GM23338 (cell line): ENCODE measurements around the gene PIKFYVE. TPM values are rescaled to one million over a fixed set of nuclear protein-coding genes. Genes with fewer than 3 reads are reported as not detected.

Source experiments
- ATAC-seq: fragments of 200-7000 bp; cut with Tn5 transposase; 3 replicates; pipeline ENCODE4 v1.9.1; 2020
- DNase-seq: peaks from one replicate; pipeline ENCODE4 v3.0.0-alpha.2; 2015; ENCODE audit warnings: low spot score
- H2AFZ ChIP-seq: fragments of 200-600 bp; sonication (generic); 2 replicates; pipeline ENCODE4 v1.8.0; 2016; ENCODE audit warnings: antibody characterized with exemption, mild to moderate bottlenecking, moderate library complexity
- H3F3A ChIP-seq: fragments of 200-600 bp; sonication (generic); replicated peaks from 2 replicates; pipeline ENCODE4 v1.8.0; 2017; ENCODE audit warnings: antibody characterized with exemption, mixed run types, low read depth
- H3K27ac ChIP-seq: fragments of 200-600 bp; sonication (generic); 2 replicates; pipeline ENCODE4 v1.6.1; 2016; ENCODE audit warnings: low read depth
- H3K27me3 ChIP-seq: fragments of 200-600 bp; sonication (generic); 2 replicates; pipeline ENCODE4 v1.8.0; 2016; ENCODE audit warnings: mild to moderate bottlenecking, mixed run types, moderate library complexity; ENCODE audit not compliant: insufficient read depth
- H3K36me3 ChIP-seq: fragments of 200-600 bp; sonication (generic); 2 replicates; pipeline ENCODE4 v1.8.0; 2016; ENCODE audit warnings: mild to moderate bottlenecking; ENCODE audit not compliant: insufficient read depth
- H3K4me1 ChIP-seq: fragments of 200-600 bp; sonication (generic); 2 replicates; pipeline ENCODE4 v1.8.0; 2016; ENCODE audit warnings: mild to moderate bottlenecking, moderate library complexity; ENCODE audit not compliant: insufficient read depth
- H3K4me2 ChIP-seq: fragments of 200-600 bp; sonication (generic); 2 replicates; pipeline ENCODE4 v1.7.1; 2017; ENCODE audit warnings: mixed run types
- H3K4me3 ChIP-seq: fragments of 200-600 bp; sonication (generic); 2 replicates; pipeline ENCODE4 v1.6.1; 2016; ENCODE audit warnings: mixed run types
- H3K79me2 ChIP-seq: fragments of 200-600 bp; sonication (generic); replicated peaks from 2 replicates; pipeline ENCODE4 v1.8.0; 2017; ENCODE audit warnings: mild to moderate bottlenecking; ENCODE audit not compliant: insufficient read depth
- H3K9me2 ChIP-seq: fragments of 200-600 bp; sonication (generic); 2 replicates; pipeline ENCODE4 v1.8.0; 2017; ENCODE audit not compliant: insufficient read depth
- H4K20me1 ChIP-seq: fragments of 200-600 bp; sonication (generic); replicated peaks from 2 replicates; pipeline ENCODE4 v1.8.0; 2017; ENCODE audit warnings: mild to moderate bottlenecking; ENCODE audit not compliant: insufficient read depth
- H3K27ac Mint-ChIP-seq: 2 replicates; pipeline ENCODE4 v1.8.0; 2020; ENCODE audit warnings: inconsistent platforms, mild to moderate bottlenecking, moderate library complexity, mixed read lengths
- H3K27me3 Mint-ChIP-seq: 3 replicates; pipeline ENCODE4 v1.8.0; 2022; ENCODE audit warnings: low read depth, mild to moderate bottlenecking, moderate library complexity, mixed read lengths, inconsistent platforms; ENCODE audit not compliant: insufficient read depth, poor library complexity
- H3K36me3 Mint-ChIP-seq: 3 replicates; pipeline ENCODE4 v1.8.0; 2021; ENCODE audit warnings: low read depth, mild to moderate bottlenecking, inconsistent platforms, moderate library complexity, mixed read lengths
- H3K4me1 Mint-ChIP-seq: 3 replicates; pipeline ENCODE4 v1.8.0; 2020; ENCODE audit warnings: mild to moderate bottlenecking, inconsistent platforms, mixed read lengths
- H3K4me3 Mint-ChIP-seq: 3 replicates; pipeline ENCODE4 v1.8.0; 2021; ENCODE audit warnings: moderate library complexity, mild to moderate bottlenecking, inconsistent platforms, mixed read lengths
- H3K9me3 Mint-ChIP-seq: 3 replicates; pipeline ENCODE4 v1.8.0; 2020; ENCODE audit warnings: moderate library complexity, mild to moderate bottlenecking, inconsistent platforms, mixed read lengths
- CREB1 ChIP-seq: fragments of 250-450 bp; sonication (Bioruptor Pico); IDR thresholded peaks from 2 replicates; pipeline ENCODE4 v1.5.0; 2020; ENCODE audit warnings: low read depth, mild to moderate bottlenecking, moderate library complexity
- CTCF ChIP-seq, 2 experiments: fragments of 200-600 bp in 1 of 2; sonication (generic) in 1 of 2; conservative IDR thresholded peaks; 2 replicates each; pipeline versions ENCODE4 v1.5.1 to v1.6.1; 2016 to 2017; ENCODE audit warnings: antibody characterized with exemption in 2 of 2, low read depth in 2 of 2, mild to moderate bottlenecking in 2 of 2, moderate library complexity in 1 of 2
- ETS1 ChIP-seq: IDR thresholded peaks from 2 replicates; pipeline ENCODE4 v1.6.1; 2016; ENCODE audit warnings: antibody characterized with exemption
- EZH2 ChIP-seq: fragments of 200-600 bp; sonication (generic); IDR thresholded peaks from one replicate; pipeline ENCODE4 v1.8.0; 2017; ENCODE audit warnings: antibody characterized with exemption, mild to moderate bottlenecking, low read depth; ENCODE audit not compliant: unreplicated experiment
- EZH2phosphoT487 ChIP-seq: fragments of 200-600 bp; sonication (generic); IDR thresholded peaks from one replicate; pipeline ENCODE4 v1.8.1; 2018; ENCODE audit warnings: antibody characterized with exemption; ENCODE audit not compliant: unreplicated experiment
- JUNB ChIP-seq: IDR thresholded peaks from one replicate; pipeline ENCODE4 v1.6.1; 2016; ENCODE audit warnings: antibody characterized with exemption; ENCODE audit not compliant: unreplicated experiment
- NANOG ChIP-seq: IDR thresholded peaks from 2 replicates; pipeline ENCODE4 v1.6.1; 2016; ENCODE audit warnings: antibody characterized with exemption, borderline replicate concordance
- POLR2AphosphoS5 ChIP-seq: IDR thresholded peaks from 2 replicates; pipeline ENCODE4 v1.6.1; 2016; ENCODE audit warnings: antibody characterized with exemption, low read depth
- REST ChIP-seq: IDR thresholded peaks from one replicate; pipeline ENCODE4 v1.6.1; 2018; ENCODE audit warnings: antibody characterized with exemption; ENCODE audit not compliant: unreplicated experiment
- STAT1 ChIP-seq: IDR thresholded peaks from one replicate; pipeline ENCODE4 v1.6.1; 2016; ENCODE audit warnings: antibody characterized with exemption; ENCODE audit not compliant: unreplicated experiment
- ZNF114 ChIP-seq: fragments of 250-450 bp; sonication (Bioruptor Pico); IDR thresholded peaks from 2 replicates; pipeline ENCODE4 v1.5.0; 2020; ENCODE audit warnings: mild to moderate bottlenecking, moderate library complexity
- ZNF331 ChIP-seq: fragments of 250-450 bp; sonication (Bioruptor Pico); IDR thresholded peaks from 2 replicates; pipeline ENCODE4 v1.5.0; 2020; ENCODE audit warnings: low read depth, mild to moderate bottlenecking, moderate library complexity
- polyA plus RNA-seq: library from polyadenylated mRNA; unstranded; fragments of >200 nt; fragmentation: Nextera tagmentation; extraction: Ambion mirVana; gene quantifications from 2 replicates; pipeline ENCODE4 v1.2.1, GENCODE V29; 2016
- total RNA-seq: library from RNA; depleted of rRNA; stranded (reverse); fragments of >200 nt; shearing (Covaris generic); gene quantifications from 2 replicates; pipeline ENCODE4 v1.2.3, GENCODE V29; 2014
- TF ChIP-seq, protein P1 (sequence below): fragments of 250-450 bp; sonication (Bioruptor Pico); IDR thresholded peaks from 2 replicates; pipeline ENCODE4 v1.5.0; 2020; ENCODE audit warnings: mild to moderate bottlenecking, moderate library complexity

Gene PIKFYVE
- total and polyA plus RNA-seq, 2 experiments from 2014 or later, result 15.1 to 48.0 TPM

GRCh38 chr2:208245746-208246145 lies 20.3 kb upstream of the PIKFYVE start:
- Histone ChIP-seq H3K4me1 (no peaks in the 10 kb centered on the region), H3K36me3 (peaks cover 86% of the 10 kb centered on the region), H3K27ac (no peak overlapping the region), H3F3A (peaks cover 10% of the 10 kb centered on the region; the same call in 1 of the 2 replicates), H3K4me3 (no peak overlapping the region), H3K9me2 (no peaks in the 10 kb centered on the region), H3K4me2 (no peak overlapping the region), H4K20me1 (no peaks in the 10 kb centered on the region), H2AFZ (no peak overlapping the region), H3K79me2 (peaks cover 22% of the 10 kb centered on the region), H3K27me3 (no peaks in the 10 kb centered on the region)
- ATAC-seq, result no peak
- no peak for DNase-seq
- Mint-ChIP-seq H3K27ac (no peak overlapping the region; the same call in 1 of the 2 replicates), H3K36me3 (peaks cover 98% of the 10 kb centered on the region), H3K9me3 (no peaks in the 10 kb centered on the region), H3K4me3 (no peak overlapping the region), H3K4me1 (peaks cover 12% of the 10 kb centered on the region; the same call in 2 of the 3 replicates), H3K27me3 (no peaks in the 10 kb centered on the region)
- TF ChIP-seq ZNF331 (CRISPR knock-in tag) (no peak), EZH2phosphoT487 (no peak), ETS1 (no peak), NANOG (no peak), ZNF114 (CRISPR knock-in tag) (no peak), CTCF (conservative IDR thresholded peaks at IDR 0.05; ENCODE audit: low read depth in 2 of 2) (no peak), POLR2AphosphoS5 (no peak), JUNB (no peak), EZH2 (no peak), CREB1 (CRISPR knock-in tag) (no peak), REST (no peak), STAT1 (no peak)
- TF ChIP-seq, protein P1, sequence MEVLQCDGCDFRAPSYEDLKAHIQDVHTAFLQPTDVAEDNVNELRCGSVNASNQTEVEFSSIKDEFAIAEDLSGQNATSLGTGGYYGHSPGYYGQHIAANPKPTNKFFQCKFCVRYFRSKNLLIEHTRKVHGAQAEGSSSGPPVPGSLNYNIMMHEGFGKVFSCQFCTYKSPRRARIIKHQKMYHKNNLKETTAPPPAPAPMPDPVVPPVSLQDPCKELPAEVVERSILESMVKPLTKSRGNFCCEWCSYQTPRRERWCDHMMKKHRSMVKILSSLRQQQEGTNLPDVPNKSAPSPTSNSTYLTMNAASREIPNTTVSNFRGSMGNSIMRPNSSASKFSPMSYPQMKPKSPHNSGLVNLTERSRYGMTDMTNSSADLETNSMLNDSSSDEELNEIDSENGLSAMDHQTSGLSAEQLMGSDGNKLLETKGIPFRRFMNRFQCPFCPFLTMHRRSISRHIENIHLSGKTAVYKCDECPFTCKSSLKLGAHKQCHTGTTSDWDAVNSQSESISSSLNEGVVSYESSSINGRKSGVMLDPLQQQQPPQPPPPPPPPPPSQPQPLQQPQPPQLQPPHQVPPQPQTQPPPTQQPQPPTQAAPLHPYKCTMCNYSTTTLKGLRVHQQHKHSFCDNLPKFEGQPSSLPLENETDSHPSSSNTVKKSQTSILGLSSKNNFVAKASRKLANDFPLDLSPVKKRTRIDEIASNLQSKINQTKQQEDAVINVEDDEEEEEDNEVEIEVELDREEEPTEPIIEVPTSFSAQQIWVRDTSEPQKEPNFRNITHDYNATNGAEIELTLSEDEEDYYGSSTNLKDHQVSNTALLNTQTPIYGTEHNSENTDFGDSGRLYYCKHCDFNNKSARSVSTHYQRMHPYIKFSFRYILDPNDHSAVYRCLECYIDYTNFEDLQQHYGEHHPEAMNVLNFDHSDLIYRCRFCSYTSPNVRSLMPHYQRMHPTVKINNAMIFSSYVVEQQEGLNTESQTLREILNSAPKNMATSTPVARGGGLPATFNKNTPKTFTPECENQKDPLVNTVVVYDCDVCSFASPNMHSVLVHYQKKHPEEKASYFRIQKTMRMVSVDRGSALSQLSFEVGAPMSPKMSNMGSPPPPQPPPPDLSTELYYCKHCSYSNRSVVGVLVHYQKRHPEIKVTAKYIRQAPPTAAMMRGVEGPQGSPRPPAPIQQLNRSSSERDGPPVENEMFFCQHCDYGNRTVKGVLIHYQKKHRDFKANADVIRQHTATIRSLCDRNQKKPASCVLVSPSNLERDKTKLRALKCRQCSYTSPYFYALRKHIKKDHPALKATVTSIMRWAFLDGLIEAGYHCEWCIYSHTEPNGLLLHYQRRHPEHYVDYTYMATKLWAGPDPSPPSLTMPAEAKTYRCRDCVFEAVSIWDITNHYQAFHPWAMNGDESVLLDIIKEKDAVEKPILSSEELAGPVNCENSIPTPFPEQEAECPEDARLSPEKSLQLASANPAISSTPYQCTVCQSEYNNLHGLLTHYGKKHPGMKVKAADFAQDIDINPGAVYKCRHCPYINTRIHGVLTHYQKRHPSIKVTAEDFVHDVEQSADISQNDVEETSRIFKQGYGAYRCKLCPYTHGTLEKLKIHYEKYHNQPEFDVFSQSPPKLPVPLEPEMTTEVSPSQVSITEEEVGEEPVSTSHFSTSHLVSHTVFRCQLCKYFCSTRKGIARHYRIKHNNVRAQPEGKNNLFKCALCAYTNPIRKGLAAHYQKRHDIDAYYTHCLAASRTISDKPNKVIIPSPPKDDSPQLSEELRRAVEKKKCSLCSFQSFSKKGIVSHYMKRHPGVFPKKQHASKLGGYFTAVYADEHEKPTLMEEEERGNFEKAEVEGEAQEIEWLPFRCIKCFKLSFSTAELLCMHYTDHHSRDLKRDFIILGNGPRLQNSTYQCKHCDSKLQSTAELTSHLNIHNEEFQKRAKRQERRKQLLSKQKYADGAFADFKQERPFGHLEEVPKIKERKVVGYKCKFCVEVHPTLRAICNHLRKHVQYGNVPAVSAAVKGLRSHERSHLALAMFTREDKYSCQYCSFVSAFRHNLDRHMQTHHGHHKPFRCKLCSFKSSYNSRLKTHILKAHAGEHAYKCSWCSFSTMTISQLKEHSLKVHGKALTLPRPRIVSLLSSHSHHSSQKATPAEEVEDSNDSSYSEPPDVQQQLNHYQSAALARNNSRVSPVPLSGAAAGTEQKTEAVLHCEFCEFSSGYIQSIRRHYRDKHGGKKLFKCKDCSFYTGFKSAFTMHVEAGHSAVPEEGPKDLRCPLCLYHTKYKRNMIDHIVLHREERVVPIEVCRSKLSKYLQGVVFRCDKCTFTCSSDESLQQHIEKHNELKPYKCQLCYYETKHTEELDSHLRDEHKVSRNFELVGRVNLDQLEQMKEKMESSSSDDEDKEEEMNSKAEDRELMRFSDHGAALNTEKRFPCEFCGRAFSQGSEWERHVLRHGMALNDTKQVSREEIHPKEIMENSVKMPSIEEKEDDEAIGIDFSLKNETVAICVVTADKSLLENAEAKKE (CRISPR knock-in tag), result no peak
